Thoracic aorta (tissue), 2 donors: ENCODE measurements around the gene BMPR2. TPM values are rescaled to one million over a fixed set of nuclear protein-coding genes. Genes with fewer than 3 reads are reported as not detected.

Experiments used
- ATAC-seq: fragments of 150-250 bp; one replicate; pipeline ENCODE4 v1.8.0; 2017; ENCODE audit warnings: low read depth; ENCODE audit not compliant: insufficient number of reproducible peaks, low FRiP score
- DNase-seq: peaks from one replicate; pipeline ENCODE4 v3.0.0-alpha.2; 2020; ENCODE audit warnings: low spot score
- H3K27ac ChIP-seq, 2 donors: fragments of 200-600 bp; sonication (generic); 1 replicate in 1 of 2; 2 replicates in 1 of 2; pipeline ENCODE4 v1.5.1; 2016; ENCODE audit warnings: mild to moderate bottlenecking in 2 of 2, moderate library complexity in 2 of 2
- H3K27me3 ChIP-seq: fragments of 200-600 bp; sonication (generic); replicated peaks from 2 replicates; pipeline ENCODE4 v1.6.0; 2016; ENCODE audit warnings: mild to moderate bottlenecking; ENCODE audit not compliant: insufficient read depth
- H3K36me3 ChIP-seq: fragments of 200-600 bp; sonication (generic); one replicate; pipeline ENCODE4 v1.5.1; 2016
- H3K4me1 ChIP-seq, 2 donors: fragments of 200-600 bp; sonication (generic); 1 replicate in 1 of 2; 2 replicates in 1 of 2; pipeline versions ENCODE4 v1.5.1 to v1.6.0; 2016; ENCODE audit warnings: low read depth in 2 of 2, mild to moderate bottlenecking in 1 of 2; ENCODE audit not compliant: control insufficient read depth in 1 of 2
- H3K4me3 ChIP-seq: fragments of 200-600 bp; sonication (generic); 2 replicates; pipeline ENCODE4 v1.5.1; 2016; ENCODE audit warnings: mild to moderate bottlenecking
- H3K9me3 ChIP-seq: fragments of 200-600 bp; sonication (generic); 2 replicates; pipeline ENCODE4 v1.5.1; 2016
- CTCF ChIP-seq: fragments of 200-600 bp; sonication (generic); IDR thresholded peaks from one replicate; pipeline ENCODE4 v1.5.1; 2019; ENCODE audit warnings: antibody characterized with exemption
- total RNA-seq, 2 donors: library from RNA; depleted of rRNA; stranded (reverse); fragments of >200 nt; gene quantifications; one replicate each; pipeline versions ENCODE4 v1.1.0 to v1.2.3, GENCODE V29; 2016

BMPR2 gene
- total RNA-seq, 2 donors from 2014 or later, result 65.9 to 111 TPM

DNA sequence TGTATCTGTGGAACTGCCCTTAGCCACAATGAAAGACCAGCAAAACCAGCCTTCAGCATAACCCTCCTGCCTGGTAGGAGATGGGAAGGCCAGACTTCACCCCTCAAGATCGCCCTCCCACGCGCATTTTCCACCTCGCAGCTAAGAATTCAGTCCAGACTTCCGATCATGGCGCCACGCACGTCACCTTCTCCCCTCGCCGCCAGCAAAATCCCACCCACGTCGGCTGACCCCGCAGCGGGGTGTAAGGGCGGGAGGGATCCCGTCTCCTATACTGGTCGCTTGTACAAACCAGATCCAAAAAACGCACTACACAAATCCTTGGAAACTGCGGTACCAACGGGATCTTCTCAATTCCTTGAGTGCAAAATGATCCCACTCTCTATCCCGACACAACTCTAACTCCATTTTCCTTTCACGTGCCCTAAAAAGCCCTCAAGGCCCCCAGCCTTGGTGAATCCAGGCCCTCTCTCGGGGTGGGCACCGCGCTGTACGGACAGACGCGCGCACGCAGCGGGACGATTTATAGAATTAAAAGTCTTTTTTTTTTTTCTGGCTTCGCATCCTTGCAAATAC, 1.0 kb upstream of the BMPR2 start:
- H3K9me3 ChIP-seq, result no peaks in the 10 kb centered on the region
- peaks cover 0 to 15% of the 10 kb centered on the region in 2 donors for H3K4me1 ChIP-seq
- no peak for TF ChIP-seq CTCF
- peak overlapping the region; percentile 95 to 98 for H3K27ac ChIP-seq
- peak overlapping the region; percentile 98 for H3K4me3 ChIP-seq
- H3K36me3 ChIP-seq, result no peaks in the 10 kb centered on the region
- no peaks in the 10 kb centered on the region for H3K27me3 ChIP-seq
- peak; percentile 46 for DNase-seq
- ATAC-seq, result peak; percentile 2

DNA sequence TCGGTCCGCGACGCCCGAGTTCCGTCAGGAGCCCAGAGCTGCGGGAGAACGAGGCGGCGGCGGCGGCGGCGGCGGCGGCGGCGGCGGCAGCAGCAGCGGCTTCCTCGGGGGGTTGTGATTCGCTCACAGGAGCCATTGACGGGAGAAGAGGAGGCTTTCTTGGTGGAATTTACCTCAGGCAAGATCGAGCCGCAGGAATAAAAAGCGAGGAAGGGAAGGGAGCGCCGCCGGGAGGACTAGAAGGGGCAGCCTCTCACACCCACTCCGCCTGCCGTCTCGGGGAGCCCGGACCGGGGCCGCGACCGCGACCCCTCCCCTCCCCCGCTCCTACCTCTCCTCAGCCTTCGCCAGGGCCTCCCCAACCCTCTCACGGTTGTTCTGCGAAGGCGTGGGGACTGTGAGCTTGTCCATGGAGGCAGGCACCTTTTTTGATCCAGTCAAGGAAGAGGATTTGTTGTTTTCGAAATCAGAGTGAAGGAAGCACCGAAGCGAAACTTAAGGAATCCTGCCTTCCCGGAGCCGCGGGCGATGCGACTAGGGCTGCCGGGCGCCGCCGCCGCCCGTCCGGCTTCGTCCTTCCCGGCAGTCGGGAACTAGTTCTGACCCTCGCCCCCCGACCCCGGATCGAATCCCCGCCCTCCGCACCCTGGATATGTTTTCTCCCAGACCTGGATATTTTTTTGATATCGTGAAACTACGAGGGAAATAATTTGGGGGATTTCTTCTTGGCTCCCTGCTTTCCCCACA, 506 bp downstream of the BMPR2 start:
- no peaks in the 10 kb centered on the region for H3K27me3 ChIP-seq
- H3K4me3 ChIP-seq, result peak overlapping the region; percentile 98
- H3K4me1 ChIP-seq, result peaks cover 7 to 29% of the 10 kb centered on the region in 2 donors
- no peaks in the 10 kb centered on the region for H3K9me3 ChIP-seq
- peak overlapping the region; percentile 95 to 98 for H3K27ac ChIP-seq
- no peak for DNase-seq
- no peaks in the 10 kb centered on the region for H3K36me3 ChIP-seq
- TF ChIP-seq CTCF, result no peak
- ATAC-seq, result peak; percentile 13

DNA sequence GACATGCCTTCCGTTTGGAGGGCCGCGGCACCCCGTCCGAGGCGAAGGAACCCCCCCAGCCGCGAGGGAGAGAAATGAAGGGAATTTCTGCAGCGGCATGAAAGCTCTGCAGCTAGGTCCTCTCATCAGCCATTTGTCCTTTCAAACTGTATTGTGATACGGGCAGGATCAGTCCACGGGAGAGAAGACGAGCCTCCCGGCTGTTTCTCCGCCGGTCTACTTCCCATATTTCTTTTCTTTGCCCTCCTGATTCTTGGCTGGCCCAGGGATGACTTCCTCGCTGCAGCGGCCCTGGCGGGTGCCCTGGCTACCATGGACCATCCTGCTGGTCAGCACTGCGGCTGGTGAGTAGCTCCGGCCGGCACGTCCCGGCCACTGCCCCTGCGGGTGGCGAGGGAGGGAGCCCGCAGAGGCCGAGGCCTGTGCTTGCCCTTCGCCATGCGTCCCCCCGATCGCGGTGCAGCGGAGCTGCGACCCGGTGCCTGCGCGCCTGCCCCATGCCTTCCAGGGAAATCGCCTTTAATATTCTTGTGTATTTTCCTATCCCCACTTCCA, 1.2 kb downstream of the BMPR2 start:
- Histone ChIP-seq H3K36me3 (no peaks in the 10 kb centered on the region), H3K27me3 (no peaks in the 10 kb centered on the region), H3K4me1 (peaks cover 12 to 36% of the 10 kb centered on the region in 2 donors), H3K27ac (peak overlapping the region; percentile 95 to 98), H3K4me3 (peak overlapping the region; percentile 98), H3K9me3 (no peaks in the 10 kb centered on the region)
- no peak for TF ChIP-seq CTCF
- ATAC-seq (no peak), DNase-seq (no peak)

GRCh38 chr2:202378001-202378400, 1.9 kb downstream of the BMPR2 start:
- no peaks in the 10 kb centered on the region for H3K36me3 ChIP-seq
- ATAC-seq (no peak), DNase-seq (no peak)
- no peaks in the 10 kb centered on the region for H3K27me3 ChIP-seq
- H3K9me3 ChIP-seq, result no peaks in the 10 kb centered on the region
- no peak for TF ChIP-seq CTCF
- peak overlapping the region; percentile 98 for H3K4me3 ChIP-seq
- H3K27ac ChIP-seq, result peak overlapping the region; percentile 95 to 98
- H3K4me1 ChIP-seq, result peaks cover 18 to 43% of the 10 kb centered on the region in 2 donors

DNA sequence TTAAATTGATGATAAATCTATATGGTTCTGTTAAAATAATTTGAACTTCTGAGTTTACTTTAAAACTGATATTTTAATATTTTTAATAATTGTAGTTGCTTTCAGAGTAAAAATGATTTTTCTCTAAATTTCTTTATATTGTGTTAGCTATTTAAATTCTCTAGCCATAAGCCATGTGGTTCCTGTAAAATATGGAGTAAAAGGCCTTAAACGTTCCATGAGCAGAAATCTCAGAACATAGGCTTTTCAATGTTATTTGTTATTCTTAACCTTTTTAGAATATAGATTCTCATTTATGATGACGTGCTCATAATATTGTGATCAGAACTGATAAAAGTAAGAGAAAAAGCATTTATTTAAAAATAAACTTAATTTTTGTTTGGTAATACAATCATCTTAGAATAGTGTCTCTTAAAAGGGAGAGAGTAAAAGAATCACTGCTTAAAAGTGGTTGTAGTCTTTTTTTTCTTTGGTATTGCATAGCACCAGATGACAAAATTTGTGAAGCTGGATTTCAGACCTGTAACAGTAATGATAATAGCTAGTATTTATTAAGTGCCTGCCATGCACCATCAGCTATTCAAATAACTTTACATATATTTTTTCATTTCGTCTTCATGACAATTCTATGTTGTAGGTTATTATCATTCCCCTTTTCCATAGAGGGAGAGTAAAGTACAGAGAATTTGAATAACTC, 2.7 kb downstream of the BMPR2 start:
- Histone ChIP-seq H3K27ac (peak overlapping the region; percentile 95 to 98), H3K4me1 (peaks cover 24 to 51% of the 10 kb centered on the region in 2 donors)

More for the DNA sequence above, 2.7 kb downstream of the BMPR2 start:
- TF ChIP-seq CTCF, result no peak
- peak overlapping the region; percentile 98 for H3K4me3 ChIP-seq
- DNase-seq, result no peak
- ATAC-seq, result no peak
- H3K36me3 ChIP-seq, result no peaks in the 10 kb centered on the region
- no peaks in the 10 kb centered on the region for H3K9me3 ChIP-seq
- H3K27me3 ChIP-seq, result no peaks in the 10 kb centered on the region
